HL-60 (cell line): Measurements from ENCODE around the gene DIDO1.

Experiments
- GABPA ChIP-seq: IDR thresholded peaks from 2 replicates; pipeline ENCODE4 v1.6.1; 2012; ENCODE audit warnings: low read depth
- TF ChIP-seq, protein P1 (sequence below): IDR thresholded peaks from one replicate; pipeline ENCODE4 v1.5.1; 2011; ENCODE audit warnings: low read length, control low read depth, inconsistent platforms; ENCODE audit not compliant: insufficient read depth
- TF ChIP-seq, protein P2 (sequence below): IDR thresholded peaks from 2 replicates; pipeline ENCODE4 v1.6.1; 2012; ENCODE audit warnings: low read depth; ENCODE audit not compliant: insufficient replicate concordance

DNA sequence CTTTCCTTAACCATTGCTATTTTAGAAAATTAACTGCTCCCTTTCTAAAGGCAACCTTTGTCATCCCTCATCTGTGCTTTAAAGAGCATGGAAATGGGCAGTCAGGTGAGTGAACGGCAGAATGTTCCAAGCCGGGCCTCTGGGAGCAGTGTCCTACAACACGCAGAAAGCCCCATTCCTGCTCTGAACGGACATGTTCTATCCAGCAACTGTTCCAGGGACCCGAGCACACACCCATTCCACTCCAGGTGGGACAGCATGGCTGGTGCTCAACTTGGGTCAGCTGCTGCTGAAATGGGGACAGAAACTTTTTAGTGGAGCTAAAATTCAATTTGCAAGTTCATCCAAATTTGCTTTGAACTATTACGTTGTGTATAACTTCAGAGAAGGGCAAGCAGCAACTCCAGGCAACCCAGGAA lies 26.7 kb downstream of the DIDO1 start:
- TF ChIP-seq, protein P1, sequence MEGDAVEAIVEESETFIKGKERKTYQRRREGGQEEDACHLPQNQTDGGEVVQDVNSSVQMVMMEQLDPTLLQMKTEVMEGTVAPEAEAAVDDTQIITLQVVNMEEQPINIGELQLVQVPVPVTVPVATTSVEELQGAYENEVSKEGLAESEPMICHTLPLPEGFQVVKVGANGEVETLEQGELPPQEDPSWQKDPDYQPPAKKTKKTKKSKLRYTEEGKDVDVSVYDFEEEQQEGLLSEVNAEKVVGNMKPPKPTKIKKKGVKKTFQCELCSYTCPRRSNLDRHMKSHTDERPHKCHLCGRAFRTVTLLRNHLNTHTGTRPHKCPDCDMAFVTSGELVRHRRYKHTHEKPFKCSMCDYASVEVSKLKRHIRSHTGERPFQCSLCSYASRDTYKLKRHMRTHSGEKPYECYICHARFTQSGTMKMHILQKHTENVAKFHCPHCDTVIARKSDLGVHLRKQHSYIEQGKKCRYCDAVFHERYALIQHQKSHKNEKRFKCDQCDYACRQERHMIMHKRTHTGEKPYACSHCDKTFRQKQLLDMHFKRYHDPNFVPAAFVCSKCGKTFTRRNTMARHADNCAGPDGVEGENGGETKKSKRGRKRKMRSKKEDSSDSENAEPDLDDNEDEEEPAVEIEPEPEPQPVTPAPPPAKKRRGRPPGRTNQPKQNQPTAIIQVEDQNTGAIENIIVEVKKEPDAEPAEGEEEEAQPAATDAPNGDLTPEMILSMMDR, result no peak
- TF ChIP-seq, protein P2, sequence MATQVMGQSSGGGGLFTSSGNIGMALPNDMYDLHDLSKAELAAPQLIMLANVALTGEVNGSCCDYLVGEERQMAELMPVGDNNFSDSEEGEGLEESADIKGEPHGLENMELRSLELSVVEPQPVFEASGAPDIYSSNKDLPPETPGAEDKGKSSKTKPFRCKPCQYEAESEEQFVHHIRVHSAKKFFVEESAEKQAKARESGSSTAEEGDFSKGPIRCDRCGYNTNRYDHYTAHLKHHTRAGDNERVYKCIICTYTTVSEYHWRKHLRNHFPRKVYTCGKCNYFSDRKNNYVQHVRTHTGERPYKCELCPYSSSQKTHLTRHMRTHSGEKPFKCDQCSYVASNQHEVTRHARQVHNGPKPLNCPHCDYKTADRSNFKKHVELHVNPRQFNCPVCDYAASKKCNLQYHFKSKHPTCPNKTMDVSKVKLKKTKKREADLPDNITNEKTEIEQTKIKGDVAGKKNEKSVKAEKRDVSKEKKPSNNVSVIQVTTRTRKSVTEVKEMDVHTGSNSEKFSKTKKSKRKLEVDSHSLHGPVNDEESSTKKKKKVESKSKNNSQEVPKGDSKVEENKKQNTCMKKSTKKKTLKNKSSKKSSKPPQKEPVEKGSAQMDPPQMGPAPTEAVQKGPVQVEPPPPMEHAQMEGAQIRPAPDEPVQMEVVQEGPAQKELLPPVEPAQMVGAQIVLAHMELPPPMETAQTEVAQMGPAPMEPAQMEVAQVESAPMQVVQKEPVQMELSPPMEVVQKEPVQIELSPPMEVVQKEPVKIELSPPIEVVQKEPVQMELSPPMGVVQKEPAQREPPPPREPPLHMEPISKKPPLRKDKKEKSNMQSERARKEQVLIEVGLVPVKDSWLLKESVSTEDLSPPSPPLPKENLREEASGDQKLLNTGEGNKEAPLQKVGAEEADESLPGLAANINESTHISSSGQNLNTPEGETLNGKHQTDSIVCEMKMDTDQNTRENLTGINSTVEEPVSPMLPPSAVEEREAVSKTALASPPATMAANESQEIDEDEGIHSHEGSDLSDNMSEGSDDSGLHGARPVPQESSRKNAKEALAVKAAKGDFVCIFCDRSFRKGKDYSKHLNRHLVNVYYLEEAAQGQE, result no peak
- TF ChIP-seq GABPA, result no peak
